Neural progenitor cell (in vitro differentiated cells): ENCODE data around the gene NOL8.

Experiments
- EZH2 ChIP-seq: fragments of 200-600 bp; sonication (generic); IDR thresholded peaks from 2 replicates; pipeline ENCODE4 v1.6.1; 2017; ENCODE audit warnings: antibody characterized with exemption, mild to moderate bottlenecking, moderate library complexity
- TF ChIP-seq, protein P1 (sequence below): fragments of 200-600 bp; sonication (generic); IDR thresholded peaks from 2 replicates; pipeline ENCODE4 v1.5.1; 2017; ENCODE audit warnings: antibody characterized with exemption, mild to moderate bottlenecking

DNA sequence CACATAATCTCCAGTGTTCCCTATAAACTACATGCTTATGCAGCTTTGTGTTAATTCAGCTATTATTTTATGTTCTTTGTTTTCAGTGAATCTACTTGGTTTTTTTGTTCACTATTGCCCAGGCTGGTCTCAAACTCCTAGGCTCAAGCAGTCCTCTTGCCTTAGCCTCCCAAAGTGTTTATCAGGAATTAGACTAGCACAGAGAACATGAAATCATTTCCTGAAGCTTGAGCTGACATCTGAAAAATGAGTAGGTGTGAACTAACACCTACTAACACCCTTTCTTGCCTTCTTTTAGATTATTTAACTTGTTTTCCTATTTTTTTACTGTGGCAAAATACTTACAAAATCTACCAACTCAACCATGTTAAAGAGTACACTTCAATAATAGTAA, 25.6 kb upstream of the NOL8 start:
- TF ChIP-seq, protein P1, sequence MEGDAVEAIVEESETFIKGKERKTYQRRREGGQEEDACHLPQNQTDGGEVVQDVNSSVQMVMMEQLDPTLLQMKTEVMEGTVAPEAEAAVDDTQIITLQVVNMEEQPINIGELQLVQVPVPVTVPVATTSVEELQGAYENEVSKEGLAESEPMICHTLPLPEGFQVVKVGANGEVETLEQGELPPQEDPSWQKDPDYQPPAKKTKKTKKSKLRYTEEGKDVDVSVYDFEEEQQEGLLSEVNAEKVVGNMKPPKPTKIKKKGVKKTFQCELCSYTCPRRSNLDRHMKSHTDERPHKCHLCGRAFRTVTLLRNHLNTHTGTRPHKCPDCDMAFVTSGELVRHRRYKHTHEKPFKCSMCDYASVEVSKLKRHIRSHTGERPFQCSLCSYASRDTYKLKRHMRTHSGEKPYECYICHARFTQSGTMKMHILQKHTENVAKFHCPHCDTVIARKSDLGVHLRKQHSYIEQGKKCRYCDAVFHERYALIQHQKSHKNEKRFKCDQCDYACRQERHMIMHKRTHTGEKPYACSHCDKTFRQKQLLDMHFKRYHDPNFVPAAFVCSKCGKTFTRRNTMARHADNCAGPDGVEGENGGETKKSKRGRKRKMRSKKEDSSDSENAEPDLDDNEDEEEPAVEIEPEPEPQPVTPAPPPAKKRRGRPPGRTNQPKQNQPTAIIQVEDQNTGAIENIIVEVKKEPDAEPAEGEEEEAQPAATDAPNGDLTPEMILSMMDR = no peak
- TF ChIP-seq EZH2 = no peak
